WTC11 (cell line): ENCODE measurements around the gene CACNA2D4. TPM values are rescaled to one million over a fixed set of nuclear protein-coding genes. Genes with fewer than 3 reads are reported as not detected.

Experiments used
- ATAC-seq: fragments of 200-7000 bp; cut with Tn5 transposase; 2 replicates; pipeline ENCODE4 v1.10.0; 2021; ENCODE audit warnings: mild to moderate bottlenecking, moderate library complexity
- CTCF ChIA-PET: fragments of 300-600 bp; sonication (Branson Sonifier 250); formaldehyde crosslinking; loops from one replicate; lab custom pipeline; 2021; ENCODE audit warnings: antibody characterized with exemption; lab: Charles Lee
- POLR2A ChIA-PET: fragments of 350-600 bp; sonication (Branson Sonifier 250); formaldehyde crosslinking; loops from one replicate; lab custom pipeline; 2021; ENCODE audit warnings: antibody characterized with exemption; lab: Charles Lee
- DNase-seq: peaks from one replicate; pipeline ENCODE4 v3.0.0; 2021; ENCODE audit warnings: low spot score
- H3K27ac Mint-ChIP-seq: 2 replicates; pipeline ENCODE4 v1.8.0; 2021; ENCODE audit warnings: mixed read lengths
- H3K27me3 Mint-ChIP-seq: 2 replicates; pipeline ENCODE4 v1.8.0; 2021; ENCODE audit warnings: low read depth, mild to moderate bottlenecking, moderate library complexity, mixed read lengths
- H3K36me3 Mint-ChIP-seq: 2 replicates; pipeline ENCODE4 v1.8.0; 2021; ENCODE audit warnings: mixed read lengths
- H3K4me1 Mint-ChIP-seq: 2 replicates; pipeline ENCODE4 v1.8.0; 2022; ENCODE audit warnings: mixed read lengths
- H3K4me3 Mint-ChIP-seq: 2 replicates; pipeline ENCODE4 v1.8.0; 2021; ENCODE audit warnings: mild to moderate bottlenecking, moderate library complexity, mixed read lengths
- H3K9me3 Mint-ChIP-seq: 2 replicates; pipeline ENCODE4 v1.8.0; 2021; ENCODE audit warnings: mixed read lengths
- AR ChIP-seq: fragments of 250-450 bp; sonication (Bioruptor Pico); IDR thresholded peaks from 2 replicates; pipeline ENCODE4 v1.9.0; 2021; ENCODE audit warnings: mild to moderate bottlenecking
- ATF2 ChIP-seq: sonication (generic); formaldehyde crosslinking; IDR thresholded peaks from 2 replicates; pipeline ENCODE4 v1.8.1; 2022; ENCODE audit warnings: low read depth, missing genetic modification reagents, borderline replicate concordance
- ATF3 ChIP-seq: sonication (generic); formaldehyde crosslinking; conservative IDR thresholded peaks from 2 replicates; pipeline ENCODE4 v1.8.1; 2022; ENCODE audit warnings: mild to moderate bottlenecking, missing genetic modification reagents
- CBFB ChIP-seq: sonication (generic); formaldehyde crosslinking; IDR thresholded peaks from 2 replicates; pipeline ENCODE4 v1.8.1; 2022; ENCODE audit warnings: mild to moderate bottlenecking, low read depth, missing genetic modification reagents
- CREM ChIP-seq: sonication (generic); formaldehyde crosslinking; IDR thresholded peaks from 2 replicates; pipeline ENCODE4 v1.8.1; 2022; ENCODE audit warnings: mild to moderate bottlenecking, missing genetic modification reagents, moderate library complexity
- E2F4 ChIP-seq: sonication (generic); formaldehyde crosslinking; IDR thresholded peaks from 2 replicates; pipeline ENCODE4 v1.8.1; 2022; ENCODE audit warnings: low read depth, mild to moderate bottlenecking, moderate library complexity, missing genetic modification reagents, borderline replicate concordance
- ERG ChIP-seq: fragments of 250-450 bp; sonication (Bioruptor Pico); IDR thresholded peaks from 2 replicates; pipeline ENCODE4 v1.8.0; 2021; ENCODE audit warnings: mild to moderate bottlenecking
- FOXP4 ChIP-seq: sonication (generic); formaldehyde crosslinking; IDR thresholded peaks from 2 replicates; pipeline ENCODE4 v1.8.0; 2022; ENCODE audit warnings: mild to moderate bottlenecking, missing genetic modification reagents
- GTF2I ChIP-seq: fragments of 250-450 bp; sonication (Bioruptor Pico); conservative IDR thresholded peaks from 2 replicates; pipeline ENCODE4 v1.4.0; 2021; ENCODE audit warnings: mild to moderate bottlenecking
- MAX ChIP-seq: sonication (generic); formaldehyde crosslinking; IDR thresholded peaks from 2 replicates; pipeline ENCODE4 v1.8.0; 2022; ENCODE audit warnings: mild to moderate bottlenecking, missing genetic modification reagents
- OVOL2 ChIP-seq: fragments of 250-450 bp; sonication (Bioruptor Pico); IDR thresholded peaks from 2 replicates; pipeline ENCODE4 v1.9.0; 2021; ENCODE audit warnings: mild to moderate bottlenecking, borderline replicate concordance
- PRRX2 ChIP-seq: fragments of 250-450 bp; sonication (Bioruptor Pico); IDR thresholded peaks from 2 replicates; pipeline ENCODE4 v1.8.0; 2021; ENCODE audit warnings: mild to moderate bottlenecking
- SP1 ChIP-seq: sonication (generic); formaldehyde crosslinking; conservative IDR thresholded peaks from 2 replicates; pipeline ENCODE4 v1.8.1; 2022; ENCODE audit warnings: missing genetic modification reagents
- TCF7 ChIP-seq: sonication (generic); formaldehyde crosslinking; IDR thresholded peaks from 2 replicates; pipeline ENCODE4 v1.8.0; 2022; ENCODE audit warnings: mild to moderate bottlenecking, low read depth, missing genetic modification reagents, moderate library complexity
- TEAD1 ChIP-seq: sonication (generic); formaldehyde crosslinking; IDR thresholded peaks from 2 replicates; pipeline ENCODE4 v1.8.0; 2022; ENCODE audit warnings: mild to moderate bottlenecking, missing genetic modification reagents
- ZBTB21 ChIP-seq: sonication (generic); formaldehyde crosslinking; IDR thresholded peaks from 2 replicates; pipeline ENCODE4 v1.8.1; 2023; ENCODE audit warnings: mild to moderate bottlenecking, missing genetic modification reagents, borderline replicate concordance
- ZNF281 ChIP-seq: sonication (generic); formaldehyde crosslinking; IDR thresholded peaks from 2 replicates; pipeline ENCODE4 v1.8.0; 2023; ENCODE audit warnings: mild to moderate bottlenecking, missing genetic modification reagents
- ZNF317 ChIP-seq: sonication (generic); formaldehyde crosslinking; IDR thresholded peaks from 2 replicates; pipeline ENCODE4 v1.8.1; 2023; ENCODE audit warnings: low read depth, mild to moderate bottlenecking, moderate library complexity, missing genetic modification reagents, borderline replicate concordance
- ZNF396 ChIP-seq: fragments of 250-450 bp; sonication (Bioruptor Pico); IDR thresholded peaks from 2 replicates; pipeline ENCODE4 v1.8.0; 2021; ENCODE audit warnings: mild to moderate bottlenecking, moderate library complexity, borderline replicate concordance
- total RNA-seq: library from RNA; stranded (reverse); gene quantifications from 3 replicates; pipeline ENCODE4 v1.2.3, GENCODE V29; 2021

Gene CACNA2D4
- total RNA-seq, 1 experiment from 2014 or later: 0.04 TPM

GRCh38 chr12:1763153-1763552, 155.3 kb downstream of the CACNA2D4 start:
- Mint-ChIP-seq H3K27me3 (no peaks in the 10 kb centered on the region), H3K27ac (no peak overlapping the region), H3K9me3 (no peaks in the 10 kb centered on the region), H3K4me1 (peaks cover 24% of the 10 kb centered on the region), H3K4me3 (no peak overlapping the region), H3K36me3 (0 out of 2 replicates have a peak, but pooled peaks cover 2% of the 10 kb centered on the region)
- DNase-seq: no peak
- POLR2A ChIA-PET: no interaction called here
- CTCF ChIA-PET: no interaction called here
- TF ChIP-seq SP1 (CRISPR knock-in tag) (no peak), E2F4 (CRISPR knock-in tag) (no peak), AR (CRISPR knock-in tag) (no peak), ZNF396 (no peak), ERG (CRISPR knock-in tag) (no peak), CBFB (CRISPR knock-in tag) (no peak), CREM (no peak), ZNF281 (CRISPR knock-in tag) (no peak), GTF2I (CRISPR knock-in tag) (no peak), MAX (CRISPR knock-in tag) (no peak), TEAD1 (CRISPR knock-in tag) (no peak), TCF7 (no peak), OVOL2 (no peak), ATF2 (CRISPR knock-in tag) (no peak), ATF3 (CRISPR knock-in tag) (no peak), ZBTB21 (no peak), PRRX2 (CRISPR knock-in tag) (no peak), FOXP4 (CRISPR knock-in tag) (no peak), ZNF317 (CRISPR knock-in tag) (no peak)
- no peak for ATAC-seq
